Activated T-cell treated with anti-CD3 and anti-CD28 coated beads for 48 hours (primary cell): Measurements from ENCODE around the gene AIF1.

Experiments used
- DNase-seq: peaks from one replicate; pipeline ENCODE4 v3.0.0-alpha.2; 2020; ENCODE audit warnings: low read depth

Gene AIF1

GRCh38 chr6:31620586-31621319, 5.7 kb downstream of the AIF1 start, which contains the start of gene PRRC2A:
PRRC2A (plus strand) TSS chr6:31620715; CDS start chr6:31622790, 2,075 bp downstream.
- peak; percentile 93 for DNase-seq

- DNase-seq = no peak
Measured at GRCh38 chr6:31621320-31621939, 6.4 kb downstream of the AIF1 start.

GRCh38 chr6:31621991-31622390, 7.0 kb downstream of the AIF1 start:
- no peak for DNase-seq

GRCh38 chr6:31622684-31623091, 7.7 kb downstream of the AIF1 start:
- DNase-seq = no peak

GRCh38 chr6:31624070-31624469, 9.0 kb downstream of the AIF1 start:
- DNase-seq = no peak

- DNase-seq = no peak
Measured at GRCh38 chr6:31626952-31627351, 11.9 kb downstream of the AIF1 start.

- no peak for DNase-seq
Measured at GRCh38 chr6:31627690-31628287, 12.8 kb downstream of the AIF1 start.

GRCh38 chr6:31629014-31629413, 14.0 kb downstream of the AIF1 start:
- no peak for DNase-seq

GRCh38 chr6:31630177-31630934, 15.3 kb downstream of the AIF1 start:
- no peak for DNase-seq

GRCh38 chr6:31631209-31631608, 16.2 kb downstream of the AIF1 start:
- DNase-seq = no peak

GRCh38 chr6:31631681-31632278, 16.7 kb downstream of the AIF1 start:
- DNase-seq = no peak

- no peak for DNase-seq
Measured at GRCh38 chr6:31632279-31632946, 17.4 kb downstream of the AIF1 start.

- no peak for DNase-seq
Measured at GRCh38 chr6:31633447-31633846, 18.4 kb downstream of the AIF1 start.

GRCh38 chr6:31634131-31634530, 19.1 kb downstream of the AIF1 start:
- no peak for DNase-seq

- DNase-seq = no peak
Measured at GRCh38 chr6:31634969-31635575, 20.0 kb downstream of the AIF1 start.

- no peak for DNase-seq
Measured at GRCh38 chr6:31636698-31637596, 21.9 kb downstream of the AIF1 start.

GRCh38 chr6:31639043-31639442, 24.0 kb downstream of the AIF1 start:
- no peak for DNase-seq

GRCh38 chr6:31639449-31639861, 24.4 kb downstream of the AIF1 start:
- no peak for DNase-seq

- no peak for DNase-seq
Measured at GRCh38 chr6:31640612-31641011, 25.6 kb downstream of the AIF1 start.

GRCh38 chr6:31641370-31641769, 26.3 kb downstream of the AIF1 start:
- no peak for DNase-seq
